ENCODE results near the gene KPRP. TPM values are rescaled to one million over a fixed set of nuclear protein-coding genes. Genes with fewer than 3 reads are reported as not detected.

The KPRP gene
- total RNA-seq, 2 donors from 2014 or later: not detected

DNA sequence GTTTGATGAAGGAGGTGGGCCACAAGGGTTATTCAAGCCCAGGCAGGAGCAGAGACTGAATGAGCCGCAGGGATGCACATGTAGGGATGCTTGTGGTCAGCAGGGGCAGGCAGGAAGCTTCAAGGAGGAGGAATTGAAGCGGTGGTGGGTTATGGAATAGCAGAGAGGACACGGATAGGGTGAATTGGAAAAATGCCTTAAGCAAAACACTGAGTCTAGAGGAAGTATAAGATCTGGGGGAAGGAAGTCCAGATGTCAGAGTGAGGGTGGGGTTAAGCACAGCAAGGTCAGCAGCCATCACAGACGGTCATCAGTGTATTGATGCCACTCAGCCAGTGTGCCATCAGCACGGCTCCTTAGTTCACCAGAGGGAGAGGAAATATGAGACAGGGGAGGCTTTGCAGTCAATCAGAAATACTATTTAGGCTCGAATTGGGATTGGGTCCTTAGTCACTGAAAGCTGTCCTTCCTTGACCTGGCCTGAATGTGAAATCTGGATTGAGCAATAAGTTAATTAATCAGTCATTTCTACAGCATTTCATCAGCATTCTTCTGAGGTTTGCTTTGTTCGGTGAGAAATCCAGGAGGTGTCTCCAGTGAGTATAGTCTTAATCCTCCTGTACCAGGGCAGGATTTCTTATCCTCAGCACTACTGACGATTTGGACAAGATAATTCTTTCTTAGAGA is 11.2 kb downstream of the KPRP start:
- no peak for ATAC-seq
- DNase-seq: no peak
- intact Hi-C loops (cut with DNase I, micrococcal nuclease): no loop called here

DNA sequence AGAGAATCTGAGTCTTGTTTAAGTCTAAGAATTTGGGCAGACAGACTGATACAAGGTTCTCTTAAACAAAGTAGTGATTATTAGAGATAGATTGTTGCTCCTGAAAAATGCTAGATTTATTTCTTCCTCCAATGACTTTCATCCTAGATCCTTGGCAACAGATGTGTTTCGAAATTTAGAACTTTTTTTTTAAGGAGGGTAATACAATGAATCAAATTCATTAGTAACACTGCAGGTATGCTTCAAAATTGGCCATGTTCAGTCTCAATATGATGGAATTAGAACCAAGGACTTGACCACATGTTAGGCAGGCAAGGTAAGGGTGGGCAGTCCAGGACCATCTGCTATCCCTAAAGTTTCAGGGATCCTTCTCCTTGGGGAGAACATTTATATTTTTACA is 12.6 kb downstream of the KPRP start:
- intact Hi-C loops (cut with DNase I, micrococcal nuclease): no loop called here
- ATAC-seq (no peak), DNase-seq (no peak)

DNA sequence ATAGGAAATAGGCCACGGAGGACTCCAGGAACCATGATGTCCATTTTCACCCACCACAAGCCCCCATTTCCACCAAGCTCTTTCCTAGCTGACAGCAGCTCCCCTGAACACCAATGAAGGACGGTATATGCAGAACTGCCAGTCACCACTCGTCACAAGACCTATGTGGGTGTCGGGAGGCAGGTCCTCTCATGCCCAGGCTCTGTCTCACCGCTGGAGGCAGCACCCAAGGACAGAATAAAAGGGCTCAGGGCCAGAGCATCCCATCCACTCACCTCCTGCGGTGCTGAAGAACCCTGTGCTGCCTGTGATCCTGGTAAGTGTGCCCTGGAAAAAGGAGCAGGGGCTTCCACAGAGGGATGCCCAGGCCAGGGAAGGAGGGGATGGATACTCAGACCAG is 17.1 kb downstream of the KPRP start, which contains the start of gene LCE1F:
LCE1F (plus strand) TSS at position 266 of the 400 bp plus-strand sequence. CDS start 1,232 bp downstream, outside the sequence.
- no peak for ATAC-seq
- no peak for DNase-seq
- intact Hi-C loops (cut with DNase I, micrococcal nuclease): no loop called here

DNA sequence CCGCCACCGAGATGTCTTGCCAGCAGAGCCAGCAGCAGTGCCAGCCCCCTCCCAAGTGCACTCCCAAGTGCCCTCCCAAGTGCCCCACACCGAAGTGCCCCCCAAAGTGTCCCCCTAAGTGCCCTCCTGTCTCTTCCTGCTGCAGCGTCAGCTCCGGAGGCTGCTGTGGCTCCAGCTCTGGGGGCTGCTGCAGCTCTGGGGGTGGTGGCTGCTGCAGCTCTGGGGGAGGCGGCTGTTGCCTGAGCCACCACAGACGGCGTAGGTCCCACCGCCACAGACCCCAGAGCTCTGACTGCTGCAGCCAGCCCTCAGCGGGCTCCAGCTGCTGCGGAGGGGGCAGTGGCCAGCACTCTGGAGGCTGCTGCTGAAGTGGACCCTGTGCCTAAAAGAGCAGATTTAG is 18.5 kb downstream of the KPRP start:
- intact Hi-C loops (cut with DNase I, micrococcal nuclease): no loop called here
- DNase-seq (no peak), ATAC-seq (no peak)

DNA sequence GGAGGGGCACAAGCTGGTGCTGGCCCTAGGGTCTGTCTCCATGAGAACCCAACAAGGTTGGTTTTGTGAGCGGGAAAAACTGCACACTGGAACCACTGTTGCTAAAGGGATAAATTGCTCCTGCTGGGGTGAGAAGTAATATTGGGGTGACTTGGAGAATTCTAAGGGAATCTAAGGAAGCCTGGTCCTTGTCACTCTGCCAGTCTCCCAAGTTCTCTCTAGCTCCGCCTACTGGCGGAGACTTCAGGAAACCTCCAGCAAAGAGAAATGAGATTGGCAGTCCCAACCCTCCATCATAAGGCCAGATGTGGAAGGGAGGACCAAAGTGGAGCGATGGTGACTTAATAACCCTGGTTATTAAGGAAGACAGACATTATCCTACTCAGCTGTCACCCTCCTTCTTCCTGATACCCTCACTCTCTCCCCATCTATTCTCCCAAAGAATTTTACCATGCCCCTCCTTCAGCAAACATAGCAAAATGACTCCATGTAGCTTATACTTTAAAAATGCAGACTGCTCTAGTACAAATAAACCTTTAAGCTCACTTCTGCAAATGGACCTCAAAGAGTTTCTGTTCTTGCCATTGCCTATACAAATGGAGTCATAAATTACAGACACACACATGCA is 19.8 kb downstream of the KPRP start:
- DNase-seq: peak in 1 of 2 donors; percentile 11
- no peak for ATAC-seq
- intact Hi-C loops (cut with DNase I, micrococcal nuclease): no loop called here

DNA sequence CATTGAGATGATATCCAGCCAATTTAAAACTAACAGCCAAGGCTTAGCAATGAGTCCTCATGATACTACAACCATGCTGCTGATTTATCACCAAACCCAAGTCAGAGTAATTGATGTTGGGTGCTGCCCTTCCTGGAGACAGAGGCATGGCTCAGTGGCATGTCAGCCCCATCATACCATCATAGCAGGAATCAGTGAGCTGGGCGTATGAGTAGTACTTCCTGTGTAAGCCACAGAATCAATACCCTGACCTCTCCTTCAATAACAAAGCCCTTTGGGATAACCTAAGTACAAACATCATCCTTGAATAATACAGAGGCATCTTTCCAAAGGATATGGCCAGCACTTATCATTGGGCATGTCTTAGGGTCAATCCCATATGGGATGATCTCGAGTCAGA is 25.3 kb downstream of the KPRP start:
- DNase-seq (no peak), ATAC-seq (no peak)
- intact Hi-C loops (cut with DNase I, micrococcal nuclease): no loop called here

DNA sequence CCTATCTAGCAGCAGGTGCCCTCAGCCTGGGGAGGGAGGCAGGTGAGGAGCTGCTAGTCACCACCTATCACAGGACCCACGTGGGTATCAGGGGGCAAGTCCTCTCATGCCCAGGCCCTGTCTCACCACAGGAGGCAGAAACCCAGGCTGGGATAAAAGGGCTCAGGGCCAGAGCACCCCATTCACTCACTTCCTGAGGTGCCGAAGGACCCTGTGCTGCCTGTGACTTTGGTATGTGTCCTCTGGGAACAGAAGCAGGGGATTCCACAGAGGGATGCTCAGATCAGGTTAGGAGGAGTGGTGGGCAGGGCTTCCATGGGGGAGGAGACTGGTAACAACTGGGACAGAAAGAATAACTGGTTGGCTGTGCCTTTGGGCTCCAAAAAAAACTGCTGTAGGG is 28.3 kb downstream of the KPRP start, which contains the start of gene LCE1E:
LCE1E (plus strand) TSS at position 181 of the 400 bp plus-strand sequence. CDS start 1,043 bp downstream, outside the sequence.
- ATAC-seq (no peak), DNase-seq (no peak)
- intact Hi-C loops (cut with DNase I, micrococcal nuclease): no loop called here

DNA sequence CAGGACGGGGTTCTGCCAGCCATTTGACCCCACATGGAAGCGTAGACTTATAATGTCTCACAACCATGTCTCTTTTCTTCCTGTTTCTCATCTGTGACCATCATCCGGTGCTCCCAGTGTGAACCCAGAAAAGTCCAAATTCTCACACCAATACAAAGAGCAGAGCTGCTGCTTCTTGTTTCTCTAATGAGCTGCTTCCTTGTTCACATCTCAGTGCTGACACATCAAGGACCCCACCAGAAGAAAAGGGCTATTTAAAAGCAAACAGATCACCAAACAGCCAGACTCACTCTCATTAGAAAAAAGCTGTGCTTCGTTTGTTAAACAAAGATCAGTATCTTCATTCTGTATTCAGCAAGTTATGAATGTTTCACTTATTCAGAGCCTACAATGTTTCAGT is 37.9 kb downstream of the KPRP start:
- intact Hi-C loops (cut with DNase I, micrococcal nuclease): no loop called here
- ATAC-seq (no peak), DNase-seq (no peak)

DNA sequence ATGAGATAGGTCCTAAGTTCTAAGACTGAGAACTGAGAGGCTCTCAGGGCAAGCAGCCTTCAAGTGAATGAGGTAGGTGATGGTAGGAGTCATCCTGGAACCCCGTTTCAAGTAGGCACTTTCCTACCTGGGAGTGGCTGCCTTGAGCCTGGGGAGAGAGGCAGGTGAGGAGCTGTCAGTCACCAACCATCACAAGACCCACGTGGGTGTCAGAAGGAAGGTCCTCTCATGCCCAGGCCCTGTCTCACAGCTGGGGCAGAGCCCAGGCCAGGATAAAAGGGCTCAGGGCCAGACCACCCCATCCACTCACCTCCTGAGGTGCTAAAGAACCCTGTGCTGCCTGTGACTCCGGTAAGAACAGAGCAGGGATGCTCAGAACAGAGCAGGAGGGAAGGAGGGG is 38.6 kb downstream of the KPRP start, which contains the start of gene LCE1D:
LCE1D (plus strand) TSS at position 301 of the 400 bp plus-strand sequence. CDS start 1,074 bp downstream, outside the sequence.
- ATAC-seq: no peak
- no peak for DNase-seq
- intact Hi-C loops (cut with DNase I, micrococcal nuclease): no loop called here

DNA sequence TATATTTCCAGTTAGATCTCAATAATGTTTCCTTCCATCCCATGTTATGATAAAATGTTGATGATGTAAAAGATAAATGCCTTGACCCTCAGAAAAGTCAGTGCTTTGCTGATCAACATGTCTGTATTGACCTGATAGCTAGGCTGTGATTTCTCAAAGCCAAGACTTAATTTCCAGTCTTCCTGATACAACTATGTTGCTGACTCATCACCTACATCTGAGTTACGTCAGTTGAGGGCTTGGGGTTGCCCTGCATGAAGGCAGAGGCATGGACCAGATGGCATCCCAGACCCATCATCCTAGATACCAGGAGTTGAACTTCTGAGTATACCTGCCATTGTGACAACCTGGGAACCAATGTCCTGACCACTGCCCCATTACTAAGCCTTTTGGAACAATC is 43.5 kb downstream of the KPRP start:
- intact Hi-C loops (cut with DNase I, micrococcal nuclease): no loop called here

DNA sequence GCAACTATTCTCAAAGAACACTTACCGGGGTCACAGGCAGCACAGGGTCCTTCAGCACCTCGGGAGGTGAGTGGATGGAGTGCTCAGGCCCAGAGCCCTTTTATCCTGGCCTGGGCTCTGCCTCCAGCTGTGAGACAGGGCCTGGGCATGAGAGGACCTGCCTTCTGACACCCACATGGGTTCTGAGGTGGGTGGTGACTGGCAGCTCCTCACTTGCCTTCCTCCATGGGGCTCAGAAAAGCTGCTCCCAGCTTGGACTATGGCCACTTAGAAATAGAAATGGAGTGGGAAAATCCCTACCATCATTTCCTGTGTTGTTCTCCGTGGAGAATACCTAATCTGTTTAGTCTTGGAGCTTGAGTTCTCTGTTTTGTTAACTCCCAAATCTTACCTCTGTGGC is 48.8 kb downstream of the KPRP start, which contains the start of gene LCE1C:
LCE1C (minus strand) TSS at position 76 of the 400 bp plus-strand sequence. CDS start 1,173 bp downstream, outside the sequence.
- no peak for DNase-seq
- no peak for ATAC-seq
- intact Hi-C loops (cut with DNase I, micrococcal nuclease): no loop called here

More for the DNA sequence above, 43.5 kb downstream of the KPRP start:
- ATAC-seq (no peak), DNase-seq (no peak)

DNA sequence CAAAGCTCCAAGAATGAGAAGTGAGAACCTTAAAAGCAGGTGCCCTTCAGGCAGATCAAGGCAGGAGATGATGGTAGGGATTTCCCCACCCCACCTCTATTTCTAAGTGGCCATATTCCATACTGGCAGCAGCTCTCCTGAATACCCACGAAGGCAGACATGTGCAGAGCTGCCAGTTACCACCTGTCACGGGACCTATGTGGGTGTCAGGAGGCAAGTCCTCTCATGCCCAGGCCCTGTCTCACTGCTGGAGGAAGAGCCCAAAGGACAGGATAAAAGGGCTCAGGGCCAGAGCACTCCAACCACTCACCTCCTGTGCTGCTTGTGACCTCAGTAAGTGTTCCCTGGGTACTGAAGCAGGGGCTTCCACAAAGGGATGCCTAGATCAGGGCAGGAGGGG is 53.2 kb downstream of the KPRP start:
- DNase-seq: no peak

More for the DNA sequence above, 53.2 kb downstream of the KPRP start:
- intact Hi-C loops (cut with DNase I, micrococcal nuclease): no loop called here
- no peak for ATAC-seq

Other genes with a start within 250 kb of the KPRP start
- gene LCE5A, start 247.2 kb upstream of the KPRP start, total RNA-seq: not detected
- gene CRCT1, start 243.5 kb upstream of the KPRP start, total RNA-seq: not detected
- gene LCE3E, start 191.2 kb upstream of the KPRP start, total RNA-seq: not detected
- not detected for gene LCE3D, start 177.5 kb upstream of the KPRP start, total RNA-seq
- gene LCE3C, start 157.8 kb upstream of the KPRP start, total RNA-seq: not detected
- gene LCE3B, start 144.2 kb upstream of the KPRP start, total RNA-seq: not detected
- gene LCE3A, start 134.9 kb upstream of the KPRP start, total RNA-seq: not detected
- not detected for gene LCE2D, start 94.6 kb upstream of the KPRP start, total RNA-seq
- gene LCE2C, start 82.7 kb upstream of the KPRP start, total RNA-seq: not detected
- not detected for gene LCE2B, start 71.9 kb upstream of the KPRP start, total RNA-seq
- gene LCE2A, start 59.7 kb upstream of the KPRP start, total RNA-seq: not detected
- gene LCE4A, start 49.9 kb upstream of the KPRP start, total RNA-seq: not detected
- not detected for gene LCE1F, start 17.1 kb downstream of the KPRP start, total RNA-seq
- gene LCE1E, start 28.2 kb downstream of the KPRP start, total RNA-seq: not detected
- not detected for gene LCE1D, start 38.7 kb downstream of the KPRP start, total RNA-seq
- gene LCE1C, start 48.6 kb downstream of the KPRP start, total RNA-seq: not detected
- not detected for gene LCE1B, start 53.9 kb downstream of the KPRP start, total RNA-seq
- not detected for gene LCE1A, start 69.4 kb downstream of the KPRP start, total RNA-seq
- not detected for gene LCE6A, start 84.8 kb downstream of the KPRP start, total RNA-seq
- gene LCE7A, start 102.0 kb downstream of the KPRP start, total RNA-seq: not detected
- not detected for gene SMCP, start 120.3 kb downstream of the KPRP start, total RNA-seq
- not detected for gene IVL, start 150.5 kb downstream of the KPRP start, total RNA-seq
- gene SPRR5, start 189.2 kb downstream of the KPRP start, total RNA-seq: not detected
- gene SPRR4, start 212.6 kb downstream of the KPRP start, total RNA-seq: not detected
- gene SPRR1A, start 226.1 kb downstream of the KPRP start, total RNA-seq: not detected
- not detected for gene SPRR3, start 243.7 kb downstream of the KPRP start, total RNA-seq

All from left colon (tissue), 2 donors.